Measurements from ENCODE around the gene GNG2.
A peak's percentile ranks its signal among the peaks of the same experiment; 100 is the strongest.

Gene GNG2

GRCh38 chr14:51836417-51836816 lies 24.0 kb upstream of the GNG2 start:
- Histone ChIP-seq H3K4ac (ENCODE audit: low read depth, low read length) (no peak overlapping the region), H3K4me1 (ENCODE audit: control insufficient read depth in 1 of 2, insufficient read depth in 2 of 2, low read length in 2 of 2) (no peaks in the 10 kb centered on the region), H3K79me1 (ENCODE audit: low read length) (no peaks in the 10 kb centered on the region), H4K91ac (ENCODE audit: low read depth, low read length) (no peak overlapping the region), H2AK5ac (ENCODE audit: low read length) (no peak overlapping the region), H2BK5ac (ENCODE audit: low read depth, low read length, poor library complexity) (no peak overlapping the region), H3K9ac (ENCODE audit: low read length) (no peak overlapping the region), H4K8ac (ENCODE audit: low read depth, low read length) (no peak overlapping the region), H3K23ac (ENCODE audit: low read length) (no peak overlapping the region), H3K14ac (ENCODE audit: low read length) (no peak overlapping the region), H4K12ac (ENCODE audit: low read depth, low read length) (no peak overlapping the region), H2BK120ac (ENCODE audit: insufficient read depth, low read length, poor library complexity) (no peak overlapping the region), H3K18ac (ENCODE audit: low read length) (no peak overlapping the region), H3K36me3 (ENCODE audit: control insufficient read depth in 1 of 2, insufficient read depth in 2 of 2, low read length in 2 of 2) (no peaks in the 10 kb centered on the region), H3K27ac (ENCODE audit: low read depth, low read length) (no peak overlapping the region), H2BK12ac (ENCODE audit: low read length) (no peak overlapping the region), H3K27me3 (ENCODE audit: insufficient read depth, low read length) (no peaks in the 10 kb centered on the region), H2AFZ (ENCODE audit: insufficient read depth, low read length, poor library complexity) (no peak overlapping the region), H3K79me2 (ENCODE audit: control insufficient read depth, insufficient read depth, low read length, poor library complexity) (no peaks in the 10 kb centered on the region), H3K4me2 (ENCODE audit: low read length) (no peak overlapping the region), H3K4me3 (ENCODE audit: low read depth, low read length) (no peak overlapping the region), H3K9me3 (ENCODE audit: insufficient read depth, low read depth, low read length) (no peaks in the 10 kb centered on the region)
- DNase-seq: no peak

GRCh38 chr14:51844081-51844881 lies 16.1 kb upstream of the GNG2 start:
- no peak for DNase-seq
- H4K12ac ChIP-seq (ENCODE audit: low read depth, low read length): no peak overlapping the region
- H3K4me2 ChIP-seq (ENCODE audit: low read length): no peak overlapping the region
- no peak overlapping the region for H2BK120ac ChIP-seq (ENCODE audit: insufficient read depth, low read length, poor library complexity)
- no peak overlapping the region for H2BK12ac ChIP-seq (ENCODE audit: low read length)
- no peak overlapping the region for H3K4me3 ChIP-seq (ENCODE audit: low read depth, low read length)
- no peak overlapping the region for H2AK5ac ChIP-seq (ENCODE audit: low read length)
- H3K79me1 ChIP-seq (ENCODE audit: low read length): no peaks in the 10 kb centered on the region
- H3K36me3 ChIP-seq (ENCODE audit: control insufficient read depth in 1 of 2, insufficient read depth in 2 of 2, low read length in 2 of 2): no peaks in the 10 kb centered on the region
- no peak overlapping the region for H4K8ac ChIP-seq (ENCODE audit: low read depth, low read length)
- no peaks in the 10 kb centered on the region for H3K4me1 ChIP-seq (ENCODE audit: control insufficient read depth in 1 of 2, insufficient read depth in 2 of 2, low read length in 2 of 2)
- H3K27ac ChIP-seq (ENCODE audit: low read depth, low read length): no peak overlapping the region
- H2AFZ ChIP-seq (ENCODE audit: insufficient read depth, low read length, poor library complexity): no peak overlapping the region
- no peak overlapping the region for H3K14ac ChIP-seq (ENCODE audit: low read length)
- no peaks in the 10 kb centered on the region for H3K27me3 ChIP-seq (ENCODE audit: insufficient read depth, low read length)
- H3K4ac ChIP-seq (ENCODE audit: low read depth, low read length): no peak overlapping the region
- no peak overlapping the region for H3K18ac ChIP-seq (ENCODE audit: low read length)
- no peak overlapping the region for H2BK5ac ChIP-seq (ENCODE audit: low read depth, low read length, poor library complexity)
- H3K23ac ChIP-seq (ENCODE audit: low read length): no peak overlapping the region
- WGBS (ENCODE audit: extremely low coverage, insufficient coverage, insufficient read length): no CpG with 5 or more reads among the region's 6 CpGs
- H3K9me3 ChIP-seq (ENCODE audit: insufficient read depth, low read depth, low read length): no peaks in the 10 kb centered on the region
- no peaks in the 10 kb centered on the region for H3K79me2 ChIP-seq (ENCODE audit: control insufficient read depth, insufficient read depth, low read length, poor library complexity)
- no peak overlapping the region for H3K9ac ChIP-seq (ENCODE audit: low read length)
- no peak overlapping the region for H4K91ac ChIP-seq (ENCODE audit: low read depth, low read length)

DNA sequence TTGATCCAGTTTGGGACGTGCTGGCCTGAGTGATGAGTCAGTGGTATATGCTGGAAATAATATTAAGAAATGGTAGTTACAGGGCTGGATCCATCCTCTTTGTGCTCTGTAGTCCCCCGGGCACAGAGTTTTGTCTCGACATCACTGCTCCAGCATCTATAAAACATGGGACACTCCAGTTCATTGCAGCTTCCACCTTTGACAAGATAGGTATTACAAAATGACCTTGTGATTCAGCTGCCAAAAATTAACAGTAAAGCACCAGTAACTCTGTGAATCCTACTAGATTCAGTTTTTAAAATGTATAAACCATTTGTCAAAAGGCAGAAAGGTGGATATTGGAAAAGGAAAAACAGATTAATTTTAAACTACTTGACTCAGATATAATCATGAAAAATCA lies 14.6 kb upstream of the GNG2 start:
- Histone ChIP-seq H3K9me3 (ENCODE audit: insufficient read depth, low read depth, low read length) (no peaks in the 10 kb centered on the region), H4K12ac (ENCODE audit: low read depth, low read length) (no peak overlapping the region), H3K9ac (ENCODE audit: low read length) (no peak overlapping the region), H2BK5ac (ENCODE audit: low read depth, low read length, poor library complexity) (no peak overlapping the region), H3K4me1 (ENCODE audit: control insufficient read depth in 1 of 2, insufficient read depth in 2 of 2, low read length in 2 of 2) (no peaks in the 10 kb centered on the region), H3K4me2 (ENCODE audit: low read length) (no peak overlapping the region), H3K4ac (ENCODE audit: low read depth, low read length) (no peak overlapping the region), H3K27ac (ENCODE audit: low read depth, low read length) (no peak overlapping the region), H2AK5ac (ENCODE audit: low read length) (no peak overlapping the region), H3K79me1 (ENCODE audit: low read length) (no peaks in the 10 kb centered on the region), H3K27me3 (ENCODE audit: insufficient read depth, low read length) (no peaks in the 10 kb centered on the region), H2BK120ac (ENCODE audit: insufficient read depth, low read length, poor library complexity) (no peak overlapping the region), H2AFZ (ENCODE audit: insufficient read depth, low read length, poor library complexity) (no peak overlapping the region), H3K4me3 (ENCODE audit: low read depth, low read length) (no peak overlapping the region), H3K79me2 (ENCODE audit: control insufficient read depth, insufficient read depth, low read length, poor library complexity) (no peaks in the 10 kb centered on the region), H3K18ac (ENCODE audit: low read length) (no peak overlapping the region), H2BK12ac (ENCODE audit: low read length) (no peak overlapping the region), H3K14ac (ENCODE audit: low read length) (no peak overlapping the region), H3K23ac (ENCODE audit: low read length) (no peak overlapping the region), H3K36me3 (ENCODE audit: control insufficient read depth in 1 of 2, insufficient read depth in 2 of 2, low read length in 2 of 2) (no peaks in the 10 kb centered on the region), H4K8ac (ENCODE audit: low read depth, low read length) (no peak overlapping the region), H4K91ac (ENCODE audit: low read depth, low read length) (no peak overlapping the region)
- DNase-seq: peak in 1 of 2 donors; percentile 45
- no CpG with 5 or more reads among the region's 3 CpGs for WGBS (ENCODE audit: extremely low coverage, insufficient coverage, insufficient read length)

DNA sequence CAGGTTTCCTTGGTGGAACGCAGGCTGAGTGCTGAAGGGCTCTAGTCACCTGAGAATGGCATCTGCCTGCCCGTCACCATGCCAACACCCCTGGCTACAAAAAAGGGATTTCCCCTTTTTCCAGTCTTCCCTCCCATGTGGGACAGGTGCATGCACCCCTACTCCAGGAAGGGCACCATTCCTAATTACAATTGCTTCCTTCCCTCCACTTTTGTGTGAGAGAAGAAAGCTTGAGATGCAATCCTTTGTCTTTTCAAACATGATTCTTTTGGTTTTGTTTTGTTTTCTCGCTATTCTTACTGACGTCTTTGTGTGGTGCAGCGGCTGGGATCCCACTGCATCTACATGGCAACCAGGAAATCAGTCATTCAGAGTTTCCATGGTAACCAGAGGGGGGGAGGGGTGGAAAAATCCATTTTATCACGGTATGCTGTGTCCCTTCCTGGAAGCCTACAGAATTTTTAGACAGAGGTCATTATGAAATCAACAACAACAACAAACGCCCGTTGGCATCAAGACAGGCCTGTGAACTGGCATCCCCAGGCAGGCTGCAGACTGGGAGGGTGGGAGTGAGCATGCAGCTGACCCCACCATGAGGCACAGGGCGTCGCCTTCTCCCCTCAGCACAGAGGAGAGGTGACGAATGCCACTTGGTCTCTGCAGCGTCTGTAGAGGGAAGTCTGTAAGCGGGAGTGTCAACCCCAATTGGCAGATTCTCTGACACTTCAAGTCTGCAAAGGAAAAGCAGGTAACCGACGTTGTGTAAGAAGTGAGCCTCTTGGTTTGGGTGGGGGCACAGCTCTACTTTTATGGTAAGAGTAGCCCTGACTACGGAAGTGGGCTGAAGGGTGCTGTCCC lies 13.6 kb upstream of the GNG2 start:
- Histone ChIP-seq H3K4me1 (ENCODE audit: control insufficient read depth in 1 of 2, insufficient read depth in 2 of 2, low read length in 2 of 2) (no peaks in the 10 kb centered on the region), H3K27ac (ENCODE audit: low read depth, low read length) (no peak overlapping the region), H3K4me3 (ENCODE audit: low read depth, low read length) (no peak overlapping the region), H3K27me3 (ENCODE audit: insufficient read depth, low read length) (no peaks in the 10 kb centered on the region), H4K91ac (ENCODE audit: low read depth, low read length) (no peak overlapping the region), H3K36me3 (ENCODE audit: control insufficient read depth in 1 of 2, insufficient read depth in 2 of 2, low read length in 2 of 2) (no peaks in the 10 kb centered on the region), H3K79me2 (ENCODE audit: control insufficient read depth, insufficient read depth, low read length, poor library complexity) (no peaks in the 10 kb centered on the region), H2BK12ac (ENCODE audit: low read length) (no peak overlapping the region), H2BK120ac (ENCODE audit: insufficient read depth, low read length, poor library complexity) (no peak overlapping the region), H3K4me2 (ENCODE audit: low read length) (no peak overlapping the region), H4K12ac (ENCODE audit: low read depth, low read length) (no peak overlapping the region), H3K79me1 (ENCODE audit: low read length) (no peaks in the 10 kb centered on the region), H3K18ac (ENCODE audit: low read length) (no peak overlapping the region), H2AFZ (ENCODE audit: insufficient read depth, low read length, poor library complexity) (no peak overlapping the region), H4K8ac (ENCODE audit: low read depth, low read length) (no peak overlapping the region), H3K23ac (ENCODE audit: low read length) (no peak overlapping the region), H2BK5ac (ENCODE audit: low read depth, low read length, poor library complexity) (no peak overlapping the region), H3K14ac (ENCODE audit: low read length) (no peak overlapping the region), H2AK5ac (ENCODE audit: low read length) (no peak overlapping the region), H3K9ac (ENCODE audit: low read length) (no peak overlapping the region), H3K4ac (ENCODE audit: low read depth, low read length) (no peak overlapping the region), H3K9me3 (ENCODE audit: insufficient read depth, low read depth, low read length) (no peaks in the 10 kb centered on the region)
- WGBS (ENCODE audit: extremely low coverage, insufficient coverage, insufficient read length): no CpG with 5 or more reads among the region's 16 CpGs
- peak; percentile 21 to 44 for DNase-seq

Data from trophoblast cell (in vitro differentiated cells and primary cell).